ENCODE measurements around the gene SUGP1. TPM values are rescaled to one million over a fixed set of nuclear protein-coding genes. Genes with fewer than 3 reads are reported as not detected.

SUGP1 gene
- polyA plus RNA-seq, 1 donor (not counting 4 experiments of a cell fraction or from before 2014, with no cell fraction given), result 28.6 TPM

DNA sequence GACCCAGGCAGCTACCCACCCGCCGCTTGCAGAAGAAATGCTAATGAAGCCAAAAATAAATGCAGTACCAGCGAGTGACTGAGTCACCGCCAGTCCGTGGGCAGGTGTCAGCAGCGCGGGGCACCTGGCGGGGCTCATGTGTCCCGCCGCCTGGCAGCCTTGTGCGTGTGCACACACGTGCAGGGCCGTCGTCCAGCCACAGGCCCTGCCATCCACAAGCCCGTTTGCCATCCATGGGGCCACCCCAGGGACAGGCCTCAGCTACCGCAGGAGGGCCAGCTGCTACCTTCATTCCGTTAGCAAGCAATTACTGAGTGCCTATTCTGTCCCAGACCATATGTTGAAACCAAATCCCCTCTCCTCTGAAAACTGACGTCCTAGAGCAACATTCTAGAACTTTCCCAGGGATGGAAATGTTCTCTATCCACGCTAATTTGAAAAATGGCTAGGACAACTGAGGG, 88.0 kb downstream of the SUGP1 start:
- no peak for TF ChIP-seq CTCF (optimal IDR thresholded peaks at IDR 0.05 in 1 of 3, IDR thresholded peaks at IDR 0.05 in 1 of 3, conservative IDR thresholded peaks at IDR 0.05 in 1 of 3; ENCODE audit: extremely low read depth in 1 of 3, insufficient read depth in 2 of 3, low read length in 3 of 3)
- TF ChIP-seq EZH2 (IDR thresholded peaks at IDR 0.05; ENCODE audit: low read length), result no peak
- Histone ChIP-seq H3K27ac (ENCODE audit: control insufficient read depth, insufficient read depth, low read length) (no peak overlapping the region), H2AFZ (ENCODE audit: control insufficient read depth, low read length) (no peak overlapping the region), H3K4me2 (ENCODE audit: control insufficient read depth, extremely low read depth, insufficient read depth, low read depth, low read length) (no peak overlapping the region), H3K36me3 (ENCODE audit: control insufficient read depth in 2 of 2, extremely low read depth in 1 of 2, insufficient read depth in 2 of 2, low read length in 2 of 2) (no peaks in the 10 kb centered on the region), H3K9me3 (ENCODE audit: control insufficient read depth, low read depth, low read length) (peaks cover 12% of the 10 kb centered on the region), H3K27me3 (ENCODE audit: control insufficient read depth, extremely low read depth, insufficient read depth, low read length) (no peaks in the 10 kb centered on the region), H4K20me1 (ENCODE audit: control insufficient read depth, extremely low read depth, insufficient read depth, low read length) (no peaks in the 10 kb centered on the region), H3K9me1 (ENCODE audit: control insufficient read depth, extremely low read depth, insufficient read depth, low read length) (no peaks in the 10 kb centered on the region), H3K79me2 (ENCODE audit: control insufficient read depth, insufficient read depth, low read length) (no peaks in the 10 kb centered on the region), H3K4me1 (ENCODE audit: control insufficient read depth, extremely low read depth, insufficient read depth, low read length) (no peaks in the 10 kb centered on the region), H3K9ac (ENCODE audit: control insufficient read depth, extremely low read depth, insufficient read depth, low read length) (no peak overlapping the region), H3K4me3 (ENCODE audit: control insufficient read depth in 2 of 3, extremely low read depth in 1 of 3, insufficient read depth in 2 of 3, low read depth in 1 of 3, low read length in 3 of 3) (no peak overlapping the region)
- DNase-seq (ENCODE audit: low read depth, low spot score) (no peak), FAIRE-seq (no peak)
- dilution Hi-C loops (cut with MboI; ENCODE audit: extremely low pct_ligation_motif_present, low sequenced_read_pairs), result no loop called here

DNA sequence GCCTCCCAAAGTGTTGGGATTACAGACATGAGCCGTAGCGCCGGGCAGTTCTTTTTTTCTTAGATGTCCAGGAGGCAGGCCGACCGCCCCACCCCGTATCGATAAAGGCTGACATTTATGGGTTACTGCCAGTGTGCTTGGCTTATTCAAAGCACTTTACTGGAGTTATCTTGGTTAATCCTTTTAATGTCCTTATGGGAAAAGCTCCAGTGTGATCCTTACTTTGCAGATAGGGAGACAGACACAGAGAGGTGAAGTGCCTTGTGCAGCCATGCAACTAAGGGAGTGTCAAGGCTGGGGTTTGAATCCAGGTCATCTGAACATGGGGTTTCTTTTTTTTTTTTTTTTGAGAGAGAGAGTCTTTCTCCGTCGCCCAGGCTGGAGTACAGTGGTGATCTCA, 89.3 kb downstream of the SUGP1 start:
- no peak for FAIRE-seq
- dilution Hi-C loops (cut with MboI; ENCODE audit: extremely low pct_ligation_motif_present, low sequenced_read_pairs), result no loop called here
- H3K27me3 ChIP-seq (ENCODE audit: control insufficient read depth, extremely low read depth, insufficient read depth, low read length), result no peaks in the 10 kb centered on the region

More for the DNA sequence above, 89.3 kb downstream of the SUGP1 start:
- H3K9ac ChIP-seq (ENCODE audit: control insufficient read depth, extremely low read depth, insufficient read depth, low read length), result no peak overlapping the region
- H4K20me1 ChIP-seq (ENCODE audit: control insufficient read depth, extremely low read depth, insufficient read depth, low read length), result no peaks in the 10 kb centered on the region
- DNase-seq (ENCODE audit: low read depth, low spot score), result no peak
- no peaks in the 10 kb centered on the region for H3K9me1 ChIP-seq (ENCODE audit: control insufficient read depth, extremely low read depth, insufficient read depth, low read length)
- peaks cover 12% of the 10 kb centered on the region for H3K9me3 ChIP-seq (ENCODE audit: control insufficient read depth, low read depth, low read length)
- no peaks in the 10 kb centered on the region for H3K36me3 ChIP-seq (ENCODE audit: control insufficient read depth in 2 of 2, extremely low read depth in 1 of 2, insufficient read depth in 2 of 2, low read length in 2 of 2)
- H2AFZ ChIP-seq (ENCODE audit: control insufficient read depth, low read length), result no peak overlapping the region
- H3K4me3 ChIP-seq (ENCODE audit: control insufficient read depth in 2 of 3, extremely low read depth in 1 of 3, insufficient read depth in 2 of 3, low read depth in 1 of 3, low read length in 3 of 3), result no peak overlapping the region
- no peaks in the 10 kb centered on the region for H3K4me1 ChIP-seq (ENCODE audit: control insufficient read depth, extremely low read depth, insufficient read depth, low read length)
- no peak overlapping the region for H3K4me2 ChIP-seq (ENCODE audit: control insufficient read depth, extremely low read depth, insufficient read depth, low read depth, low read length)
- TF ChIP-seq EZH2 (IDR thresholded peaks at IDR 0.05; ENCODE audit: low read length) (no peak), CTCF (optimal IDR thresholded peaks at IDR 0.05 in 1 of 3, IDR thresholded peaks at IDR 0.05 in 1 of 3, conservative IDR thresholded peaks at IDR 0.05 in 1 of 3; ENCODE audit: extremely low read depth in 1 of 3, insufficient read depth in 2 of 3, low read length in 3 of 3) (no peak)
- H3K27ac ChIP-seq (ENCODE audit: control insufficient read depth, insufficient read depth, low read length), result no peak overlapping the region
- H3K79me2 ChIP-seq (ENCODE audit: control insufficient read depth, insufficient read depth, low read length), result no peaks in the 10 kb centered on the region
